ENCODE measurements around the gene GFER.

DNA sequence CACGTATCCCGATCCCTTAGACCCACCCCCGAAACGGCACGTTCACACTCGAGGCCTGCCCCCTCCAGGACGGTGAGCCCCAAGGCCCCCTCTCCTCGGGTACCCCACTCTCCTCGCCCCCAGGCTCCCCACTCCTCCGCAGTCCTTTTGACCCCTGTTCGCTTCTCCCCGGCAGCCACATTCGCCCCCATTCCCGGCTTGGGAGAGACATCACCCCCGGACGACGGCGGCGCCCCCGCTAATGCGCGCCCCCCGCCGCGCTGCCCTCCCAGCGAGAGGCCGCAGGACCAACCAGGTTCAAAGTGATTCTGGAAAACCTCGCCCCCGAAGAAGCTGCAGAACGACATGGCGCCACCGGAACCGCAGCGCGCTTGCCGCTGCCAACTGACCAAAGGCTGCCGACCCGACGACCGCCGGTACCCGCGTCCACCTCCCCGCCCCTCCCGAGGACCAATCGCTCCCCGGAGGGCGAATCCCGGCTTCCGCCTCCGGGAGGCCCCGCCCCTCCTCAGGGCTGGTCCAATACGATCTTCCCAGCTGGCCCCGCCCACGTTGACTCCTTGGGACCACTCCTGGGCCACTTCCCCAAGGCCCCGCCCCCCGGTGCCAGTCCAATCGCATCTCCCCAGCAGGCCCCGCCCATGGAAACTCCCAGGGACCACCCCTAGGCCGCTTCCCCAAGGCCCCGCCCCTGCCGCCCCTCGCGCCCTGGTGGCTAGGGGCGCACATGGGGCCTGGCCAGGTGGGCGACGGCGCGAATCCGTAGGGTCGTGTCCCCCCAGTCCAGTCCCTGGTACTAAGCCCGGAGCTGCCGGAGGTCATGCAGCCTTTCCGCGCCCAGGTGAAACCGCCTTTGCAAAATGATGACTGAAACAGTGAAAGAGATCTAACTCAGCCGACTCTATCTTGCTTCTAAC lies 40.9 kb upstream of the GFER start, which contains the start of gene MSRB1:
- TF ChIP-seq EZH2 (IDR thresholded peaks at IDR 0.05; ENCODE audit: insufficient read depth, poor library complexity, severe bottlenecking) = no peak
- no peak for TF ChIP-seq EZH2phosphoT487 (IDR thresholded peaks at IDR 0.05; ENCODE audit: insufficient read depth, low read depth)
